OCI-LY3 (cell line): ENCODE results near the gene RXFP3.

ENCODE experiments used
- H2AFZ ChIP-seq: fragments of 200-600, 300-600 bp; shearing (Covaris generic); 2 replicates; pipeline ENCODE4 v1.6.0; 2014; ENCODE audit warnings: antibody characterized with exemption, low read depth, low read length
- H3K27ac ChIP-seq: fragments of 200-600, 300-600 bp; sonication (generic); 2 replicates; pipeline ENCODE4 v1.5.1; 2014; ENCODE audit warnings: mild to moderate bottlenecking, low read length, moderate library complexity, mixed read lengths
- H3K27me3 ChIP-seq: fragments of 200-600, 300-600 bp; sonication (generic); 2 replicates; pipeline ENCODE4 v1.6.1; 2014; ENCODE audit warnings: low read depth, low read length, mixed read lengths
- H3K36me3 ChIP-seq: fragments of 200-600, 300-600 bp; sonication (generic); replicated peaks from 2 replicates; pipeline ENCODE3; 2014; ENCODE audit warnings: low read depth, low read length, mixed read lengths
- H3K4me1 ChIP-seq: fragments of 300-600, 200-600 bp; sonication (generic); 2 replicates; pipeline ENCODE4 v1.6.1; 2014; ENCODE audit warnings: low read length, mixed read lengths
- H3K4me2 ChIP-seq: fragments of 200-600, 300-600 bp; sonication (generic); 2 replicates; pipeline ENCODE4 v1.6.1; 2014; ENCODE audit warnings: low read length, mixed read lengths
- H3K4me3 ChIP-seq: fragments of 300-600, 200-600 bp; sonication (generic); 2 replicates; pipeline ENCODE4 v1.5.1; 2014; ENCODE audit warnings: antibody characterized with exemption, mild to moderate bottlenecking, low read length, moderate library complexity
- H3K79me2 ChIP-seq: fragments of 300-600, 200-600 bp; shearing (Covaris generic); 2 replicates; pipeline ENCODE4 v1.6.1; 2014; ENCODE audit warnings: mild to moderate bottlenecking, low read length, mixed read lengths
- H3K9ac ChIP-seq: fragments of 300-600, 200-600 bp; shearing (Covaris generic); 2 replicates; pipeline ENCODE4 v1.6.0; 2014; ENCODE audit warnings: mild to moderate bottlenecking, low read length, moderate library complexity
- H3K9me3 ChIP-seq: fragments of 200-600, 300-600 bp; shearing (Covaris generic); 2 replicates; pipeline ENCODE4 v1.6.1; 2014; ENCODE audit warnings: low read length, mixed read lengths; ENCODE audit not compliant: insufficient read depth
- H4K20me1 ChIP-seq: fragments of 200-600, 300-600 bp; sonication (generic); 2 replicates; pipeline ENCODE4 v1.6.1; 2016; ENCODE audit warnings: low read length, mixed read lengths; ENCODE audit not compliant: insufficient read depth
- EZH2phosphoT487 ChIP-seq: fragments of 200-600 bp; shearing (Covaris generic); IDR thresholded peaks from 2 replicates; pipeline ENCODE4 v1.6.1; 2018; ENCODE audit warnings: antibody characterized with exemption, mixed run types, low read depth
- TF ChIP-seq, protein P1 (sequence below): fragments of 200-600, 300-600 bp; sonication (generic); IDR thresholded peaks from 2 replicates; pipeline ENCODE4 v1.5.1; 2014; ENCODE audit warnings: antibody characterized with exemption, low read length, low read depth

Gene RXFP3

DNA sequence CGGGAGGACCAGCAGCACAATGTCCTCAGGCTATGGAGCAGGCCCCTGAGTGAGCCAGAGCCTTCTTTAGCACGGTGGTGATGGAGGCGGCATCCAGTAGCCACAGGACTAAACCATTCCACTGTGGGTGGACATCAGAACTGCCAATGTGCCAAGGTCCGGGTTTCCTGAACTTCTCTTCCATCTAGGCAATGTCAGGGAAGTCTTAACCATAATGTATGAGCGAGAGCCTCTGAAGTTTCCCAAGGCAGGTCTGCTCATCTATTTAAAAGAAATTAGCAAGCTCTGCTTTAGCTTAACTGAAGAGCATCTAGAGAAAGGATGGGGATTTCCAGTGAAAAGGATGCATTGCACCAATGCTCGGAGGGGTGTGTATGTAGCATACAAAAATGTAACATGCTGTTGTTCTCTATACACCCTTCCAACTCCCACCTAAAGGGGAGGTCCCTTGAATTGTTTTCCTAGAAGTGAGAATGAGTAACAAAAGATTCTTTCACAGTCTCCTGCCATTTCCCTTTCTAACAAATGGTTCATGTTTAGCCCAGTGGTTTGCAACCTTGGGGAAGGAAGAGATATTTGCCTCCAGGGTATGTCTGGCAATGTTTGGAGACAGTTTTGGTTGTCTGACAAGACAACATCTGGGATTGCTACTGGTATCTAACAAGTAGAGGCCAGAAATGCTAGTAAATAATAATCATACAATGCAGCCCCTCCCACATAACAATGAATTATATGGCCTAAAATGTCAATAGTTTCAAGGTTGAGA, 6.1 kb upstream of the RXFP3 start:
- Histone ChIP-seq H3K4me2 (no peak overlapping the region), H3K27ac (no peak overlapping the region), H2AFZ (no peak overlapping the region), H3K79me2 (no peaks in the 10 kb centered on the region), H3K4me3 (no peak overlapping the region), H3K9ac (no peak overlapping the region), H3K9me3 (no peaks in the 10 kb centered on the region), H3K4me1 (peaks cover 54% of the 10 kb centered on the region), H3K27me3 (no peaks in the 10 kb centered on the region), H4K20me1 (no peaks in the 10 kb centered on the region), H3K36me3 (no peaks in the 10 kb centered on the region)
- TF ChIP-seq EZH2phosphoT487 = no peak
- TF ChIP-seq, protein P1, sequence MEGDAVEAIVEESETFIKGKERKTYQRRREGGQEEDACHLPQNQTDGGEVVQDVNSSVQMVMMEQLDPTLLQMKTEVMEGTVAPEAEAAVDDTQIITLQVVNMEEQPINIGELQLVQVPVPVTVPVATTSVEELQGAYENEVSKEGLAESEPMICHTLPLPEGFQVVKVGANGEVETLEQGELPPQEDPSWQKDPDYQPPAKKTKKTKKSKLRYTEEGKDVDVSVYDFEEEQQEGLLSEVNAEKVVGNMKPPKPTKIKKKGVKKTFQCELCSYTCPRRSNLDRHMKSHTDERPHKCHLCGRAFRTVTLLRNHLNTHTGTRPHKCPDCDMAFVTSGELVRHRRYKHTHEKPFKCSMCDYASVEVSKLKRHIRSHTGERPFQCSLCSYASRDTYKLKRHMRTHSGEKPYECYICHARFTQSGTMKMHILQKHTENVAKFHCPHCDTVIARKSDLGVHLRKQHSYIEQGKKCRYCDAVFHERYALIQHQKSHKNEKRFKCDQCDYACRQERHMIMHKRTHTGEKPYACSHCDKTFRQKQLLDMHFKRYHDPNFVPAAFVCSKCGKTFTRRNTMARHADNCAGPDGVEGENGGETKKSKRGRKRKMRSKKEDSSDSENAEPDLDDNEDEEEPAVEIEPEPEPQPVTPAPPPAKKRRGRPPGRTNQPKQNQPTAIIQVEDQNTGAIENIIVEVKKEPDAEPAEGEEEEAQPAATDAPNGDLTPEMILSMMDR = no peak

DNA sequence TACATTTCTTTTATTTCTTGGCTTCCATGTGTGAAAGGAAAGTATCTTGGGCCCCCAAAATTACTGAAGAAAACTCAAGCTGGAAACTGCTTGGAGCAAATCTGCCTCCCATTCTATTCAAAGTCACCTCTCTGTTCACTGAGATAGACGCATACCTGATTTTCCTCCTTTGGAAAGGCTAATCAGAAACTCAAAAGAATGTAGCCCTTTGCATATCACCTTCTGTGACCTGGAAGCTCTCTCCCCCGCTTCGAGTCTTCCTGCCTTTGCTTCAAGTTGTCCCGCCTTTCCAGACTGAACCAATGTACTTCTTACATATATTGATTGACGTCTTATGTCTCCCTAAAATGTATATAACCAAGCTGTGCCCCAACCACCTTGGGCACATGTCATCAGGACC, 5.0 kb upstream of the RXFP3 start:
- Histone ChIP-seq H3K27ac (no peak overlapping the region), H3K27me3 (no peaks in the 10 kb centered on the region), H3K4me2 (no peak overlapping the region), H3K9ac (no peak overlapping the region), H3K36me3 (no peaks in the 10 kb centered on the region), H2AFZ (no peak overlapping the region), H4K20me1 (no peaks in the 10 kb centered on the region), H3K9me3 (no peaks in the 10 kb centered on the region), H3K4me1 (peaks cover 45% of the 10 kb centered on the region), H3K79me2 (no peaks in the 10 kb centered on the region), H3K4me3 (no peak overlapping the region)
- TF ChIP-seq, protein P1 = no peak

DNA sequence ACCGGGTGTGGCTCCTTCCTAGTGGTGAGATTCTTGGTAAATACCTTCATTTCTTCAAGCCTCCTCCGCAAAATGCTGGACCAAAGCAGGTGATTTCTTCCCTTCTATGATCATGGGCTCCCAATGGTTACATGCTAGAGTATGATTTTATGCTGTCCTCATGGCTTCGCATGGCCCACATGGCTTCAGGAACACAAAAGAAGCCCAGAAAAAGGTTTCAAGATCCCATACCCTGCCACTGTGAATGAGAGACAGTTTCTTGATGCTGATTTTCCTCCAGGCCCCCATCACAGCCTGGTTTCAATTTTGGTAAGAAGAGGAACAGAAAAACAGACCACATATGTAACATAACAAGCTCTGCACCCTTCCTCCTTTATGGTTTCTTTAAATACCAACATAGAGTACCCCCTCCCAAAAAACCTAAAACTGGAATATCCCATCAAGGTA, 2.4 kb upstream of the RXFP3 start:
- Histone ChIP-seq H3K36me3 (no peaks in the 10 kb centered on the region), H3K9ac (peak overlapping the region; percentile 52; the same call in 1 of the 2 replicates), H3K27ac (peak overlapping the region; percentile 80), H3K79me2 (no peaks in the 10 kb centered on the region), H3K9me3 (no peaks in the 10 kb centered on the region), H3K4me3 (0 out of 2 replicates have a peak overlapping the region, but pooled peaks have one; percentile 12), H3K4me1 (peaks cover 30% of the 10 kb centered on the region), H3K27me3 (no peaks in the 10 kb centered on the region), H2AFZ (no peak overlapping the region), H4K20me1 (no peaks in the 10 kb centered on the region), H3K4me2 (peak overlapping the region; percentile 63)
- TF ChIP-seq, protein P1 = no peak
- TF ChIP-seq EZH2phosphoT487 = no peak

DNA sequence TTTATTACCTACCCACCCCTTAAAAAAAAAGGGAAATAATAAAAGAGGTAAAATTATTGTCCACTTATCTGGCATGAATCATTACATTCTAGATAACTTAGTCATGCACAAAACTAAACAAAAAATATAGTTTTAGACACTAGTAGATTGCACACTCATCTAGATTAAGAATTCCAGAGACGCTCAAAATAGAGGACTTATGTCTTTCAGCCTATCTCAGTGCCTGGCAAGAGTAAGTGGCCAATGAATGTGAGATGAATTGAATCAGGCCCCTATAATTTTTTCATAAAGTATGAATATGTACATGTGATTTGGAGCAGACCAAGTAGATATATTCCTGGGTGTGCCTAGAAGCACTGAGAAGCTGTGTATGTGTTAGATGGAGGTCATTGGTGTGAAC, 2.0 kb upstream of the RXFP3 start:
- TF ChIP-seq, protein P1 = no peak
- no peak for TF ChIP-seq EZH2phosphoT487

More for the DNA sequence above, 2.0 kb upstream of the RXFP3 start:
- H3K79me2 ChIP-seq = no peaks in the 10 kb centered on the region
- H2AFZ ChIP-seq = no peak overlapping the region
- H3K9ac ChIP-seq = peak overlapping the region; percentile 47
- no peaks in the 10 kb centered on the region for H4K20me1 ChIP-seq
- peak overlapping the region; percentile 63 for H3K4me2 ChIP-seq
- H3K27me3 ChIP-seq = no peaks in the 10 kb centered on the region
- no peaks in the 10 kb centered on the region for H3K9me3 ChIP-seq
- H3K4me3 ChIP-seq = 0 out of 2 replicates have a peak overlapping the region, but pooled peaks have one; percentile 12
- H3K27ac ChIP-seq = peak overlapping the region; percentile 80
- peaks cover 29% of the 10 kb centered on the region for H3K4me1 ChIP-seq
- H3K36me3 ChIP-seq = no peaks in the 10 kb centered on the region
